WERI-Rb-1 (cell line): ENCODE results near the gene OR4D11.

Experiments
- DNase-seq: peaks from one replicate; pipeline ENCODE4 v3.0.0-alpha.2; 2020
- H3K27ac ChIP-seq: fragments of 250-450 bp; sonication (Bioruptor Pico); 2 replicates; pipeline ENCODE4 v1.5.1; 2020; ENCODE audit warnings: mild to moderate bottlenecking, moderate library complexity
- H3K27me3 ChIP-seq: fragments of 250-450 bp; sonication (Bioruptor Pico); 2 replicates; pipeline ENCODE4 v1.5.1; 2021; ENCODE audit warnings: mild to moderate bottlenecking, low read depth, moderate library complexity; ENCODE audit not compliant: insufficient read depth, severe bottlenecking
- H3K36me3 ChIP-seq: fragments of 250-450 bp; sonication (Bioruptor Pico); 2 replicates; pipeline ENCODE4 v1.5.1; 2020; ENCODE audit warnings: mild to moderate bottlenecking, moderate library complexity
- H3K4me3 ChIP-seq: 2 replicates; pipeline ENCODE4 v1.5.1; 2011; ENCODE audit warnings: low read depth, mild to moderate bottlenecking, control low read depth, low read length
- H3K9me3 ChIP-seq: fragments of 250-450 bp; sonication (Bioruptor Pico); 2 replicates; pipeline ENCODE4 v1.5.1; 2021; ENCODE audit warnings: mild to moderate bottlenecking, moderate library complexity; ENCODE audit not compliant: severe bottlenecking
- TF ChIP-seq, protein P1 (sequence below): IDR thresholded peaks from 2 replicates; pipeline ENCODE4 v1.5.1; 2011; ENCODE audit warnings: low read depth, mild to moderate bottlenecking, control low read depth, inconsistent platforms, low read length

OR4D11 gene

GRCh38 chr11:59503276-59503675 lies at the start of gene OR4D11:
Gene OR4D11 (plus strand): TSS chr11:59503576. CDS start chr11:59503576, 0 bp downstream.
- no peak for DNase-seq
- no peaks in the 10 kb centered on the region for H3K36me3 ChIP-seq
- TF ChIP-seq, protein P1, sequence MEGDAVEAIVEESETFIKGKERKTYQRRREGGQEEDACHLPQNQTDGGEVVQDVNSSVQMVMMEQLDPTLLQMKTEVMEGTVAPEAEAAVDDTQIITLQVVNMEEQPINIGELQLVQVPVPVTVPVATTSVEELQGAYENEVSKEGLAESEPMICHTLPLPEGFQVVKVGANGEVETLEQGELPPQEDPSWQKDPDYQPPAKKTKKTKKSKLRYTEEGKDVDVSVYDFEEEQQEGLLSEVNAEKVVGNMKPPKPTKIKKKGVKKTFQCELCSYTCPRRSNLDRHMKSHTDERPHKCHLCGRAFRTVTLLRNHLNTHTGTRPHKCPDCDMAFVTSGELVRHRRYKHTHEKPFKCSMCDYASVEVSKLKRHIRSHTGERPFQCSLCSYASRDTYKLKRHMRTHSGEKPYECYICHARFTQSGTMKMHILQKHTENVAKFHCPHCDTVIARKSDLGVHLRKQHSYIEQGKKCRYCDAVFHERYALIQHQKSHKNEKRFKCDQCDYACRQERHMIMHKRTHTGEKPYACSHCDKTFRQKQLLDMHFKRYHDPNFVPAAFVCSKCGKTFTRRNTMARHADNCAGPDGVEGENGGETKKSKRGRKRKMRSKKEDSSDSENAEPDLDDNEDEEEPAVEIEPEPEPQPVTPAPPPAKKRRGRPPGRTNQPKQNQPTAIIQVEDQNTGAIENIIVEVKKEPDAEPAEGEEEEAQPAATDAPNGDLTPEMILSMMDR = no peak
- no peaks in the 10 kb centered on the region for H3K27me3 ChIP-seq
- no peak within 1 kb of the TSS for H3K4me3 ChIP-seq
- H3K9me3 ChIP-seq = no peaks in the 10 kb centered on the region
- H3K27ac ChIP-seq = no peak within 1 kb of the TSS

DNA sequence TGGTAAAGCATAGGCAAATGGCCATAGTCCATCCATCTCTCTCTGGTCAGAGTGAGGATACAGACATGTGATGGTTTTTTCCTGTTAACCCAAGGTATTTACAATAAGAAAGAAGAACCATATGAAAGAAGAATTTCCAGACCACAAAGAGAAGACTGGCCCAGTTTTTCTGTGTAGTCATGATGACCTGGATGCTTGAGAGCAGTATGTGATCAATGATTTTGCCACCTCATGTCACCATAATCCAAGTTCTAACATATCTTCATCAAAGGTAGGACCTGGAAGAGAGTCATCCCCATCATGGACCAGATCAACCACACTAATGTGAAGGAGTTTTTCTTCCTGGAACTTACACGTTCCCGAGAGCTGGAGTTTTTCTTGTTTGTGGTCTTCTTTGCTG lies 46.7 kb upstream of the OR4D11 start, which contains the start of gene OR4D6:
OR4D6 (plus strand) TSS at position 301 of the 400 bp plus-strand sequence; CDS start at position 301, 0 bp downstream.
- H3K36me3 ChIP-seq = no peaks in the 10 kb centered on the region
- TF ChIP-seq, protein P1 = no peak
- no peaks in the 10 kb centered on the region for H3K9me3 ChIP-seq
- H3K27ac ChIP-seq = no peak within 1 kb of the TSS
- H3K4me3 ChIP-seq = no peak within 1 kb of the TSS
- H3K27me3 ChIP-seq = no peaks in the 10 kb centered on the region
- DNase-seq = no peak

GRCh38 chr11:59459916-59460315 lies 43.5 kb upstream of the OR4D11 start:
- Histone ChIP-seq H3K27me3 (no peaks in the 10 kb centered on the region), H3K4me3 (no peak overlapping the region), H3K9me3 (peaks cover 6% of the 10 kb centered on the region), H3K27ac (no peak overlapping the region), H3K36me3 (no peaks in the 10 kb centered on the region)
- TF ChIP-seq, protein P1 = no peak
- no peak for DNase-seq

- H3K9me3 ChIP-seq = peaks cover 8% of the 10 kb centered on the region
- no peak for DNase-seq
- H3K36me3 ChIP-seq = no peaks in the 10 kb centered on the region
- TF ChIP-seq, protein P1 = no peak
- H3K4me3 ChIP-seq = no peak overlapping the region
- H3K27ac ChIP-seq = no peak overlapping the region
- H3K27me3 ChIP-seq = no peaks in the 10 kb centered on the region
Measured at GRCh38 chr11:59463190-59463641, 40.2 kb upstream of the OR4D11 start.

- TF ChIP-seq, protein P1 = no peak
Measured at GRCh38 chr11:59473015-59473414, 30.4 kb upstream of the OR4D11 start, which contains the start of gene OR4D10. Gene OR4D10 (plus strand): TSS chr11:59473315. CDS start chr11:59477430, 4,115 bp downstream.

GRCh38 chr11:59475176-59475575 lies 28.2 kb upstream of the OR4D11 start:
- Histone ChIP-seq H3K36me3 (no peaks in the 10 kb centered on the region), H3K27me3 (no peaks in the 10 kb centered on the region), H3K9me3 (no peaks in the 10 kb centered on the region), H3K4me3 (no peak overlapping the region), H3K27ac (no peak overlapping the region)
- TF ChIP-seq, protein P1 = no peak
- no peak for DNase-seq

More at GRCh38 chr11:59473015-59473414, 30.4 kb upstream of the OR4D11 start, which contains the start of gene OR4D10:
- no peaks in the 10 kb centered on the region for H3K9me3 ChIP-seq
- no peaks in the 10 kb centered on the region for H3K36me3 ChIP-seq
- no peaks in the 10 kb centered on the region for H3K27me3 ChIP-seq
- DNase-seq = no peak
- H3K27ac ChIP-seq = no peak within 1 kb of the TSS
- no peak within 1 kb of the TSS for H3K4me3 ChIP-seq
